Suprapubic skin (tissue), 3 donors: Measurements from ENCODE around the gene GADL1.

Source experiments
- CTCF ChIP-seq, 2 donors: fragments of 200-600 bp in 1 of 2; fragments of 450-650 bp in 1 of 2; sonication (generic) in 1 of 2; IDR thresholded peaks; one replicate each; pipeline ENCODE4 v1.5.1; 2016 to 2019; ENCODE audit warnings: antibody characterized with exemption in 2 of 2, mild to moderate bottlenecking in 1 of 2, moderate library complexity in 1 of 2
- EP300 ChIP-seq: sonication (generic); formaldehyde crosslinking; IDR thresholded peaks from one replicate; pipeline ENCODE4 v1.6.1; 2017; ENCODE audit warnings: antibody characterized with exemption

DNA sequence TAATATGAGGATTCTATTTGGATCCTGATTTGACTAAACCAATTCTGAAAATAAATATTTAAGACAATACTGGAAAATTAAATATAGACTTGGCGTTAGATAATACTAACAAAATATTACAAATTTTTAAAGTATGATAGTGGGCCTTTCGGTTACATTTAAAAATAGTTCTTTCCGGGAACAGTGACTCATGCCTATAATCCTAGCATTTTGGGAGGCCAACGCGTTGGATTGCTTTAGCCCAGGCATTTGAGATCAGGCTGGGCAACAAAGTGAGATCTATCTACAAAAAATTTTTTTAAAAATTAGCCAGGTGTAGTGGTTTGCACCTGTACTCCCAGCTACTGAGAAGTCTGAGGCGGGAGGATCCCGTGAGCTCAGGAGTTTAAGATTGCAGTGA lies 30.3 kb upstream of the GADL1 start:
- TF ChIP-seq EP300 (no peak), CTCF (IDR thresholded peaks at IDR 0.05) (no peak)
